Naive thymus-derived CD4-positive, alpha-beta T cell (primary cell): ENCODE measurements around the gene MYH10. TPM values are rescaled to one million over a fixed set of nuclear protein-coding genes. Genes with fewer than 3 reads are reported as not detected.

Source experiments
- ATAC-seq: fragments of 150-1000 bp; cut with Tn5 transposase; 2 replicates; pipeline ENCODE4 v1.10.0; 2021; ENCODE audit warnings: mild to moderate bottlenecking, moderate library complexity
- CTCF ChIA-PET: fragments of 350-600 bp; sonication (Branson Sonifier 250); formaldehyde crosslinking; loops from one replicate; lab custom pipeline; 2021; ENCODE audit warnings: antibody characterized with exemption; lab: Charles Lee
- POLR2A ChIA-PET: fragments of 350-600 bp; sonication (Branson Sonifier 250); formaldehyde crosslinking; loops from one replicate; lab custom pipeline; 2021; ENCODE audit warnings: antibody characterized with exemption, inconsistent platforms; lab: Charles Lee
- DNase-seq, 9 donors: peaks; one replicate each; pipeline versions ENCODE4 v3.0.0 to v3.0.0-alpha.2; 2020 to 2022; ENCODE audit warnings: mixed read lengths in 1 of 9
- H3K27ac ChIP-seq: one replicate; pipeline ENCODE4 v1.7.0; 2013; ENCODE audit warnings: mild to moderate bottlenecking, low read depth, low read length, moderate library complexity
- H3K27me3 ChIP-seq, 2 donors: one replicate each; pipeline ENCODE4 v1.7.0; 2013; ENCODE audit warnings: low read length in 2 of 2, mild to moderate bottlenecking in 2 of 2, moderate library complexity in 2 of 2; ENCODE audit not compliant: control insufficient read depth in 2 of 2, insufficient read depth in 2 of 2
- H3K36me3 ChIP-seq, 3 experiments: 1 replicate in 2 of 3; 2 replicates in 1 of 3; pipeline ENCODE4 v1.7.0; 2013; ENCODE audit warnings: low read length in 3 of 3, mild to moderate bottlenecking in 3 of 3, moderate library complexity in 1 of 3; ENCODE audit not compliant: insufficient read depth in 3 of 3, control insufficient read depth in 2 of 3
- H3K4me1 ChIP-seq, 2 donors: one replicate each; pipeline ENCODE4 v1.7.0; 2013; ENCODE audit warnings: low read length in 2 of 2, mild to moderate bottlenecking in 2 of 2, moderate library complexity in 1 of 2; ENCODE audit not compliant: control insufficient read depth in 2 of 2, insufficient read depth in 2 of 2
- H3K4me3 ChIP-seq: 2 replicates; pipeline ENCODE4 v1.7.0; 2013; ENCODE audit warnings: mild to moderate bottlenecking, low read length
- H3K9me3 ChIP-seq, 3 experiments: 1 replicate in 2 of 3; 2 replicates in 1 of 3; pipeline ENCODE4 v1.7.0; 2013; ENCODE audit warnings: low read length in 3 of 3; ENCODE audit not compliant: control insufficient read depth in 2 of 3
- H3K27ac Mint-ChIP-seq, 9 donors: one replicate each; pipeline ENCODE4 v1.8.0; 2020 to 2022; ENCODE audit warnings: mixed read lengths in 9 of 9, mild to moderate bottlenecking in 8 of 9, moderate library complexity in 5 of 9, inconsistent platforms in 2 of 9
- H3K27me3 Mint-ChIP-seq, 5 donors: one replicate each; pipeline ENCODE4 v1.8.0; 2021 to 2022; ENCODE audit warnings: mixed read lengths in 5 of 5, mild to moderate bottlenecking in 1 of 5
- H3K36me3 Mint-ChIP-seq, 5 donors: one replicate each; pipeline ENCODE4 v1.8.0; 2020 to 2022; ENCODE audit warnings: mixed read lengths in 5 of 5, mild to moderate bottlenecking in 3 of 5, inconsistent platforms in 1 of 5
- H3K4me1 Mint-ChIP-seq, 7 donors: one replicate each; pipeline ENCODE4 v1.8.0; 2020 to 2022; ENCODE audit warnings: mixed read lengths in 7 of 7, mild to moderate bottlenecking in 3 of 7, inconsistent platforms in 1 of 7
- H3K4me3 Mint-ChIP-seq, 10 donors: one replicate each; pipeline ENCODE4 v1.8.0; 2020 to 2022; ENCODE audit warnings: mild to moderate bottlenecking in 10 of 10, mixed read lengths in 10 of 10, moderate library complexity in 6 of 10, inconsistent platforms in 2 of 10
- H3K9me3 Mint-ChIP-seq, 11 donors: one replicate each; pipeline ENCODE4 v1.8.0; 2020 to 2022; ENCODE audit warnings: mixed read lengths in 11 of 11, mild to moderate bottlenecking in 4 of 11, inconsistent platforms in 1 of 11, moderate library complexity in 1 of 11
- intact Hi-C, 2 donors: fragments of 100-400 bp; cut with micrococcal nuclease; formaldehyde crosslinking; loops; one replicate each; pipeline ENCODE4 v1.15.1; 2023
- polyA plus RNA-seq, 2 donors: library from polyadenylated mRNA; unstranded; fragments of 300-500 nt; fragmentation: Illumina TruSeq; gene quantifications; one replicate each; pipeline ENCODE4 v1.2.3, GENCODE V29; 2021
- total RNA-seq, 6 experiments: library from RNA in 5 of 6; stranded (reverse) in 5 of 6; gene quantifications; 1 replicate in 5 of 6; 2 replicates in 1 of 6; pipeline ENCODE4 v1.2.3 and lab custom pipeline; 2021 to 2026

MYH10 gene
- total and polyA plus RNA-seq, 7 experiments from 2014 or later, result 0.85 to 10.0 (median 2.0) TPM

GRCh38 chr17:8436169-8436843, 194.2 kb downstream of the MYH10 start:
- Mint-ChIP-seq H3K9me3 (no peaks in the 10 kb centered on the region), H3K27ac (peak overlapping the region; percentile 96 to 100 (median 98)), H3K36me3 (peaks cover 0 to 10% (median 5%) of the 10 kb centered on the region in 5 donors), H3K4me1 (peaks cover 16 to 54% (median 45%) of the 10 kb centered on the region in 7 donors), H3K4me3 (peak overlapping the region; percentile 92 to 99 (median 96)), H3K27me3 (no peaks in the 10 kb centered on the region)
- CTCF ChIA-PET, result interaction anchor here (1.0 to 1.2 kb wide), 4 partner anchors 27 to 562 kb away, joined by 4 to 7 read pairs (median 6); no protein-coding TSS in a partner anchor
- no peaks in the 10 kb centered on the region for H3K9me3 ChIP-seq
- peaks cover 0 to 6% (median 0%) of the 10 kb centered on the region in 3 experiments for H3K36me3 ChIP-seq
- peak; percentile 58 for ATAC-seq
- peak overlapping the region; percentile 100 for H3K27ac ChIP-seq
- peak in 6 of 9 donors; percentile 56 to 74 (median 60) for DNase-seq
- peaks cover 16 to 22% of the 10 kb centered on the region in 2 donors for H3K4me1 ChIP-seq
- H3K4me3 ChIP-seq, result peak overlapping the region; percentile 81
- H3K27me3 ChIP-seq, result no peaks in the 10 kb centered on the region
- intact Hi-C loops, result loop anchor here (5.0 to 10.0 kb wide), 6 partner anchors 189 to 1424 kb away; partner anchors contain the start of genes PIK3R5 (in 2 of the 2), CNTROB (in 1 of the 2), CTC1 (in 1 of the 2) and PFAS (in 1 of the 2)
- POLR2A ChIA-PET, result interaction anchor here (0.6 to 1.8 kb wide), 15 partner anchors 10 to 463 kb away, joined by 3 to 12 read pairs (median 4); partner anchors contain the start of gene KRABD2

- peak within 1 kb of the TSS; percentile 96 to 100 (median 98) for H3K27ac Mint-ChIP-seq
- no peaks in the 10 kb centered on the region for H3K27me3 ChIP-seq
- H3K36me3 Mint-ChIP-seq, result peaks cover 0 to 8% (median 5%) of the 10 kb centered on the region in 5 donors
- H3K9me3 Mint-ChIP-seq, result no peaks in the 10 kb centered on the region
- H3K9me3 ChIP-seq, result no peaks in the 10 kb centered on the region
- H3K4me1 ChIP-seq, result peaks cover 10 to 22% of the 10 kb centered on the region in 2 donors
- intact Hi-C loops, result loop anchor here (1.0 to 10.0 kb wide), 12 partner anchors 25 to 1423 kb away; partner anchors contain the start of genes PIK3R5 (in 2 of the 2), RPL26 (in 2 of the 2), CNTROB (in 1 of the 2) and CTC1 (in 1 of the 2)
- peak within 1 kb of the TSS; percentile 94 to 99 (median 96) for H3K4me3 Mint-ChIP-seq
- peak within 1 kb of the TSS; percentile 81 for H3K4me3 ChIP-seq
- POLR2A ChIA-PET, result interaction anchor here (0.6 to 1.5 kb wide), 10 partner anchors 43 to 423 kb away, joined by 3 to 12 read pairs (median 4); partner anchors contain the start of gene KRABD2
- peaks cover 9 to 46% (median 37%) of the 10 kb centered on the region in 7 donors for H3K4me1 Mint-ChIP-seq
- peaks cover 0 to 6% (median 0%) of the 10 kb centered on the region in 3 experiments for H3K36me3 ChIP-seq
- CTCF ChIA-PET, result interaction anchor here (0.5 to 1.2 kb wide), 5 partner anchors 22 to 447 kb away, joined by 3 to 7 read pairs (median 4); no protein-coding TSS in a partner anchor
- H3K27me3 Mint-ChIP-seq, result no peaks in the 10 kb centered on the region
- ATAC-seq (peak; percentile 95), DNase-seq (peak; percentile 97 to 99 (median 99))
- H3K27ac ChIP-seq, result peak within 1 kb of the TSS; percentile 100
Observed at GRCh38 chr17:8435245-8436168, 195.0 kb downstream of the MYH10 start, which contains the start of gene NDEL1. NDEL1 (plus strand) TSS chr17:8435884; CDS start chr17:8444272, 8,388 bp downstream.

GRCh38 chr17:8430966-8431365, 199.6 kb downstream of the MYH10 start:
- Histone ChIP-seq H3K4me1 (no peaks in the 10 kb centered on the region), H3K4me3 (no peak overlapping the region), H3K36me3 (peaks cover 0 to 1% (median 0%) of the 10 kb centered on the region in 3 experiments), H3K27me3 (no peaks in the 10 kb centered on the region), H3K9me3 (no peaks in the 10 kb centered on the region), H3K27ac (no peak overlapping the region)
- Mint-ChIP-seq H3K36me3 (no peaks in the 10 kb centered on the region), H3K4me1 (peaks cover 0 to 7% (median 3%) of the 10 kb centered on the region in 7 donors), H3K27me3 (peaks cover 0 to 6% (median 0%) of the 10 kb centered on the region in 5 donors), H3K27ac (no peak overlapping the region), H3K9me3 (no peaks in the 10 kb centered on the region), H3K4me3 (no peak overlapping the region)
- ATAC-seq (no peak), DNase-seq (no peak)
- ChIA-PET CTCF (no interaction called here), POLR2A (interaction anchor here (0.6 kb wide), 1 partner anchor 17 kb away, joined by 3 read pairs; no protein-coding TSS in a partner anchor)
- intact Hi-C loops, result loop anchor here in 1 of 2 donors (10.0 kb wide), 2 partner anchors 206 to 496 kb away; partner anchors contain the start of genes CNTROB and TRAPPC1

GRCh38 chr17:8426802-8427201, 203.7 kb downstream of the MYH10 start:
- Histone ChIP-seq H3K36me3 (no peaks in the 10 kb centered on the region), H3K4me1 (no peaks in the 10 kb centered on the region), H3K9me3 (no peaks in the 10 kb centered on the region), H3K27ac (no peak overlapping the region), H3K27me3 (no peaks in the 10 kb centered on the region), H3K4me3 (no peak overlapping the region)
- Mint-ChIP-seq H3K4me3 (no peak overlapping the region), H3K27ac (no peak overlapping the region), H3K9me3 (no peaks in the 10 kb centered on the region), H3K27me3 (peaks cover 0 to 29% (median 14%) of the 10 kb centered on the region in 5 donors), H3K4me1 (no peaks in the 10 kb centered on the region), H3K36me3 (no peaks in the 10 kb centered on the region)
- POLR2A ChIA-PET, result no interaction called here
- DNase-seq, result no peak
- no peak for ATAC-seq
- intact Hi-C loops, result no loop called here
- CTCF ChIA-PET, result no interaction called here

GRCh38 chr17:8426094-8426720, 204.3 kb downstream of the MYH10 start:
- Histone ChIP-seq H3K27me3 (no peaks in the 10 kb centered on the region), H3K9me3 (no peaks in the 10 kb centered on the region), H3K4me3 (no peak overlapping the region), H3K36me3 (no peaks in the 10 kb centered on the region), H3K4me1 (no peaks in the 10 kb centered on the region), H3K27ac (no peak overlapping the region)
- H3K9me3 Mint-ChIP-seq, result no peaks in the 10 kb centered on the region
- intact Hi-C loops, result no loop called here
- CTCF ChIA-PET, result no interaction called here
- H3K4me3 Mint-ChIP-seq, result no peak overlapping the region
- DNase-seq (no peak), ATAC-seq (no peak)
- POLR2A ChIA-PET, result no interaction called here
- no peaks in the 10 kb centered on the region for H3K4me1 Mint-ChIP-seq
- H3K27ac Mint-ChIP-seq, result no peak overlapping the region
- H3K27me3 Mint-ChIP-seq, result peaks cover 0 to 34% (median 17%) of the 10 kb centered on the region in 5 donors
- no peaks in the 10 kb centered on the region for H3K36me3 Mint-ChIP-seq
